Progenitor cell of endocrine pancreas (in vitro differentiated cells): Measurements from ENCODE around the gene FBXW11. TPM values are rescaled to one million over a fixed set of nuclear protein-coding genes. Genes with fewer than 3 reads are reported as not detected.
A peak's percentile ranks its signal among the peaks of the same experiment; 100 is the strongest.

Source experiments
- DNase-seq: peaks from one replicate; pipeline ENCODE4 v3.0.0; 2021; ENCODE audit warnings: low spot score; ENCODE audit not compliant: unreplicated experiment
- H3K27ac Mint-ChIP-seq: 2 replicates; pipeline ENCODE4 v1.8.0; 2021; ENCODE audit warnings: mild to moderate bottlenecking, moderate library complexity, mixed read lengths
- H3K27me3 Mint-ChIP-seq: 2 replicates; pipeline ENCODE4 v1.8.0; 2021; ENCODE audit warnings: mixed read lengths
- H3K36me3 Mint-ChIP-seq: 2 replicates; pipeline ENCODE4 v1.8.0; 2022; ENCODE audit warnings: mixed read lengths; ENCODE audit not compliant: insufficient read depth
- H3K4me1 Mint-ChIP-seq: 2 replicates; pipeline ENCODE4 v1.8.0; 2021; ENCODE audit warnings: low read depth, mixed read lengths
- H3K4me3 Mint-ChIP-seq: 2 replicates; pipeline ENCODE4 v1.8.0; 2021; ENCODE audit warnings: low read depth, mild to moderate bottlenecking, moderate library complexity, mixed read lengths
- H3K9me3 Mint-ChIP-seq: 2 replicates; pipeline ENCODE4 v1.8.0; 2021; ENCODE audit warnings: low read depth, mixed read lengths
- CTCF ChIP-seq: fragments of 200-600 bp; sonication (generic); IDR thresholded peaks from one replicate; pipeline ENCODE4 v1.5.0; 2021; ENCODE audit warnings: antibody characterized with exemption, mild to moderate bottlenecking; ENCODE audit not compliant: unreplicated experiment
- total RNA-seq: library from RNA; stranded (reverse); gene quantifications from 2 replicates; pipeline ENCODE4 v1.2.1, GENCODE V29; 2021

Gene FBXW11
- total RNA-seq, 1 donor from 2014 or later, result 63.5 TPM

- peaks cover 2% of the 10 kb centered on the region for H3K36me3 Mint-ChIP-seq
- no peak overlapping the region for H3K27ac Mint-ChIP-seq
- H3K9me3 Mint-ChIP-seq, result no peaks in the 10 kb centered on the region
- TF ChIP-seq CTCF, result no peak
- no peak overlapping the region for H3K4me3 Mint-ChIP-seq
- H3K4me1 Mint-ChIP-seq, result peaks cover 30% of the 10 kb centered on the region
- H3K27me3 Mint-ChIP-seq, result no peaks in the 10 kb centered on the region
- no peak for DNase-seq
Measured at GRCh38 chr5:171963416-171963815, 43.0 kb downstream of the FBXW11 start.

GRCh38 chr5:171961117-171961516 is 45.3 kb downstream of the FBXW11 start:
- DNase-seq, result no peak

DNA sequence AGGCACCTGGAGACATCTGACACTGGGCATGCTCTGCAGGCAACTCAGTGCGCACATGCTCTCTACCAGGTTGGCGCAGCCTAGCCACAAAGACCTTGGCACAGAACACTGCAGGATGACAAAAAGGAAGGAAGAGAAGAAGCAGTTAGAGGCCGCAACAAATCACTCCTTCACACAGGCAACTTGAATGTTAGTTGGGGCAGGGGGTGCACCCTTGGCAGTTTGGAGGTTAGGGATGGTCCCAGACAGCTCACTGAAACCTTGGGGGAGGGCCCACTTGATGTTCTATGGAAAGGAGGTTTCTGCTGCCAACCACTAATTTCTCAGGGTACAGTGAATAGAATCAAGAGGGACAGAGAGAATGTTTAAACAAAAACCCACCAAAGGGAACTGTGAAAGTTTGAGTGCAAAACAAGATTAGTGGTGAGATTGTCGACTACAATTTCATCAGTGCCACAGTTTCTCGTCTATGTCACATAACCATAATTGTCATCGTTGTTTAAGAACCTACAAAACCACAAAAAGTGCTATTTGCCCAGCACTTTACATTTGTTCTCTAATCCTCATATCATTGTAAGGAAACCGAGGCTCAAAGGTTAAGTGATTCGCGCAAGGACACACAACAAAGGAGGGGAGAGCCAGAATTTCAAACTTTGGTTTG is 48.7 kb downstream of the FBXW11 start:
- Mint-ChIP-seq H3K4me1 (peaks cover 63% of the 10 kb centered on the region), H3K9me3 (no peaks in the 10 kb centered on the region), H3K36me3 (peaks cover 1% of the 10 kb centered on the region), H3K4me3 (no peak overlapping the region), H3K27me3 (no peaks in the 10 kb centered on the region), H3K27ac (peak overlapping the region; percentile 72)
- no peak for DNase-seq
- TF ChIP-seq CTCF, result no peak

More at GRCh38 chr5:171961117-171961516, 45.3 kb downstream of the FBXW11 start:
- Mint-ChIP-seq H3K36me3 (peaks cover 2% of the 10 kb centered on the region), H3K9me3 (no peaks in the 10 kb centered on the region), H3K27ac (peak overlapping the region; percentile 67), H3K27me3 (no peaks in the 10 kb centered on the region), H3K4me3 (no peak overlapping the region), H3K4me1 (peaks cover 42% of the 10 kb centered on the region)
- TF ChIP-seq CTCF, result no peak

- peaks cover 1% of the 10 kb centered on the region for H3K36me3 Mint-ChIP-seq
- peaks cover 63% of the 10 kb centered on the region for H3K4me1 Mint-ChIP-seq
- H3K9me3 Mint-ChIP-seq, result no peaks in the 10 kb centered on the region
- no peak overlapping the region for H3K4me3 Mint-ChIP-seq
- DNase-seq, result no peak
- TF ChIP-seq CTCF, result no peak
- H3K27me3 Mint-ChIP-seq, result no peaks in the 10 kb centered on the region
- peak overlapping the region; percentile 72 for H3K27ac Mint-ChIP-seq
Measured at GRCh38 chr5:171956887-171957495, 49.4 kb downstream of the FBXW11 start.

DNA sequence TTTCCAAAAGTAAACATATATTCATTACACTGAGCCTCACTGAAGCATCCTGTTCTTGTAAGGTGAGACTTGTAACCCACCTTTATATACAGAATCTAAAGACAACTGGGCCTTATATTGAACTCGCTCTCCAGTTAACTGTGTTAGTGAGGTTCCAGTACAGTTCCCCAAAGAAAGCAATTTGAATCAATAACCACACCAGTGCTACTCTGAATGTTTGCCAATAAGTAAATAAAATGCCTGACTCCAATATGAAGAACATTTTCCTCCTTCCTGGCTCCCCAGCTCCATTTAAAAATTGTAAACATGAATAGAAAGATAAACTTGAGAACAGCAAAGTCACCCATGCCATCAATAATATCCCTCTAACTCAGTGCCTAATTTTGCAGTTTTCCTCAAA is 50.1 kb downstream of the FBXW11 start:
- TF ChIP-seq CTCF, result no peak
- Mint-ChIP-seq H3K27ac (peak overlapping the region; percentile 72), H3K36me3 (peaks cover 1% of the 10 kb centered on the region), H3K9me3 (no peaks in the 10 kb centered on the region), H3K27me3 (no peaks in the 10 kb centered on the region), H3K4me3 (no peak overlapping the region), H3K4me1 (peaks cover 63% of the 10 kb centered on the region)
- DNase-seq, result no peak
